Neuronal stem cell (in vitro differentiated cells): ENCODE data around the gene STRC.
"Not testable (repeated sequence)": the region's sequence is repeated elsewhere in the genome, so short reads cannot be mapped to it uniquely, and the experiment has no call there.

ENCODE experiments used
- DNase-seq: peaks from one replicate; pipeline ENCODE4 v3.0.0-alpha.2; 2013; ENCODE audit warnings: low spot score
- H2AFZ ChIP-seq: one replicate; pipeline ENCODE4 v1.6.1; 2013; ENCODE audit warnings: mild to moderate bottlenecking, low read length, inconsistent platforms
- H2AK5ac ChIP-seq: 2 replicates; pipeline ENCODE4 v1.6.1; 2013; ENCODE audit warnings: low read depth, mild to moderate bottlenecking, inconsistent platforms, low read length, moderate library complexity, mixed read lengths
- H2BK120ac ChIP-seq: 2 replicates; pipeline ENCODE4 v1.6.1; 2013; ENCODE audit warnings: low read depth, mild to moderate bottlenecking, inconsistent platforms, low read length, moderate library complexity, mixed read lengths
- H2BK12ac ChIP-seq: one replicate; pipeline ENCODE4 v1.6.1; 2013; ENCODE audit warnings: low read length, inconsistent platforms
- H2BK15ac ChIP-seq: 2 replicates; pipeline ENCODE4 v1.6.1; 2013; ENCODE audit warnings: mild to moderate bottlenecking, low read length, inconsistent platforms, mixed read lengths
- H2BK5ac ChIP-seq: one replicate; pipeline ENCODE4 v1.6.1; 2013; ENCODE audit warnings: inconsistent platforms, mild to moderate bottlenecking, low read length, moderate library complexity
- H3K14ac ChIP-seq: one replicate; pipeline ENCODE4 v1.6.1; 2013; ENCODE audit warnings: low read length, inconsistent platforms
- H3K18ac ChIP-seq: 2 replicates; pipeline ENCODE4 v1.6.1; 2013; ENCODE audit warnings: low read length, inconsistent platforms
- H3K23ac ChIP-seq: 2 replicates; pipeline ENCODE4 v1.6.1; 2013; ENCODE audit warnings: low read depth, mild to moderate bottlenecking, mixed read lengths, low read length, inconsistent platforms; ENCODE audit not compliant: poor library complexity
- H3K27ac ChIP-seq: replicated peaks from 3 replicates; pipeline ENCODE4 v1.5.1; 2013; ENCODE audit warnings: low read length, inconsistent platforms
- H3K27me3 ChIP-seq, 3 experiments: 2 replicates each; pipeline ENCODE4 v1.6.1; 2013; ENCODE audit warnings: low read length in 3 of 3, mild to moderate bottlenecking in 2 of 3, inconsistent platforms in 1 of 3, low read depth in 1 of 3, mixed read lengths in 1 of 3, moderate library complexity in 1 of 3; ENCODE audit not compliant: control insufficient read depth in 3 of 3, insufficient read depth in 3 of 3
- H3K36me3 ChIP-seq, 2 donors: replicated peaks in 1 of 2; 2 replicates each; pipeline ENCODE4 v1.6.1; 2013; ENCODE audit warnings: low read length in 2 of 2; ENCODE audit not compliant: control insufficient read depth in 2 of 2, insufficient read depth in 2 of 2
- H3K4ac ChIP-seq: 2 replicates; pipeline ENCODE4 v1.6.1; 2013; ENCODE audit warnings: inconsistent platforms, mild to moderate bottlenecking, low read length, moderate library complexity
- H3K4me1 ChIP-seq, 2 donors: 1 replicate in 1 of 2; 2 replicates in 1 of 2; pipeline ENCODE4 v1.6.1; 2013; ENCODE audit warnings: low read length in 2 of 2, low read depth in 1 of 2; ENCODE audit not compliant: control insufficient read depth in 2 of 2, insufficient read depth in 1 of 2
- H3K4me2 ChIP-seq: one replicate; pipeline ENCODE4 v1.6.1; 2013; ENCODE audit warnings: mild to moderate bottlenecking, low read length, inconsistent platforms; ENCODE audit not compliant: insufficient read depth, poor library complexity, severe bottlenecking
- H3K4me3 ChIP-seq, 2 donors: 2 replicates each; pipeline ENCODE4 v1.5.1; 2013; ENCODE audit warnings: low read length in 2 of 2, mild to moderate bottlenecking in 2 of 2, inconsistent platforms in 1 of 2, moderate library complexity in 1 of 2
- H3K79me1 ChIP-seq: one replicate; pipeline ENCODE4 v1.6.1; 2013; ENCODE audit warnings: low read depth, mild to moderate bottlenecking, inconsistent platforms, low read length, moderate library complexity
- H3K9ac ChIP-seq: one replicate; pipeline ENCODE4 v1.6.1; 2013; ENCODE audit warnings: mild to moderate bottlenecking, low read depth, low read length, inconsistent platforms; ENCODE audit not compliant: poor library complexity
- H3K9me3 ChIP-seq, 2 donors: replicated peaks in 1 of 2; 2 replicates each; pipeline versions ENCODE3 to v1.6.1; 2013; ENCODE audit warnings: low read length in 2 of 2, mild to moderate bottlenecking in 2 of 2, inconsistent platforms in 1 of 2, low read depth in 1 of 2, mixed read lengths in 1 of 2, moderate library complexity in 1 of 2; ENCODE audit not compliant: control insufficient read depth in 2 of 2, insufficient read depth in 1 of 2
- H4K8ac ChIP-seq: one replicate; pipeline ENCODE4 v1.6.1; 2013; ENCODE audit warnings: low read depth, mild to moderate bottlenecking, inconsistent platforms, low read length, moderate library complexity
- H4K91ac ChIP-seq: one replicate; pipeline ENCODE4 v1.6.1; 2013; ENCODE audit warnings: low read length, low read depth, mild to moderate bottlenecking, inconsistent platforms; ENCODE audit not compliant: poor library complexity
- WGBS, 2 donors: extraction: QIAGEN DNeasy Blood & Tissue Kit; methylation state at CpG; one replicate each; pipeline ENCODE4 v1.1.7; 2013; ENCODE audit warnings: missing lambda C conversion rate in 2 of 2, mixed read lengths in 1 of 2; ENCODE audit not compliant: insufficient read length in 2 of 2, insufficient replicate concordance in 1 of 2; ENCODE audit errors: extremely low coverage in 2 of 2; 5-methylcytosine and 5-hydroxymethylcytosine counted together

The STRC gene

GRCh38 chr15:43659727-43660126 lies 41.1 kb upstream of the STRC start:
- not testable (repeated sequence) for H2BK5ac ChIP-seq, H2AFZ ChIP-seq, H4K8ac ChIP-seq, H4K91ac ChIP-seq, H3K4me1 ChIP-seq, DNase-seq, H3K4me3 ChIP-seq, H3K14ac ChIP-seq, H2BK120ac ChIP-seq, H3K4ac ChIP-seq, H3K36me3 ChIP-seq, H3K9ac ChIP-seq, H2BK15ac ChIP-seq, H3K4me2 ChIP-seq, H3K27me3 ChIP-seq, H3K79me1 ChIP-seq, H3K23ac ChIP-seq, H2AK5ac ChIP-seq, H2BK12ac ChIP-seq, H3K27ac ChIP-seq, H3K18ac ChIP-seq, H3K9me3 ChIP-seq
- no CpG with 5 or more reads among the region's 10 CpGs for WGBS, 2 donors

GRCh38 chr15:43649430-43649926 lies 30.9 kb upstream of the STRC start:
- H3K36me3 ChIP-seq, H3K9ac ChIP-seq, DNase-seq, H3K9me3 ChIP-seq, H3K4me2 ChIP-seq, H3K18ac ChIP-seq, H3K14ac ChIP-seq, H3K4ac ChIP-seq, H2BK120ac ChIP-seq, H3K4me3 ChIP-seq, H2AFZ ChIP-seq, H3K27ac ChIP-seq, H3K79me1 ChIP-seq, H2BK5ac ChIP-seq, H4K8ac ChIP-seq, H3K23ac ChIP-seq, H4K91ac ChIP-seq, H2BK15ac ChIP-seq, H3K4me1 ChIP-seq, H3K27me3 ChIP-seq, H2AK5ac ChIP-seq, H2BK12ac ChIP-seq: not testable (repeated sequence)
- no CpG with 5 or more reads among the region's 16 CpGs for WGBS, 2 donors

- H3K18ac ChIP-seq, result no peak within 1 kb of the TSS
- H3K4me2 ChIP-seq, result no peak within 1 kb of the TSS
- H2BK15ac ChIP-seq, result no peak within 1 kb of the TSS
- no peak within 1 kb of the TSS for H4K8ac ChIP-seq
- no peak within 1 kb of the TSS for H3K4ac ChIP-seq
- H3K4me3 ChIP-seq, result no peak within 1 kb of the TSS
- H3K9ac ChIP-seq, result no peak within 1 kb of the TSS
- H3K14ac ChIP-seq, result no peak within 1 kb of the TSS
- DNase-seq, result no peak
- H2BK120ac ChIP-seq, result no peak within 1 kb of the TSS
- no peaks in the 10 kb centered on the region for H3K4me1 ChIP-seq
- no CpG with 5 or more reads among the region's 85 CpGs for WGBS, 2 donors
- H2BK12ac ChIP-seq, result no peak within 1 kb of the TSS
- H3K27me3 ChIP-seq, result no peaks in the 10 kb centered on the region
- H3K79me1 ChIP-seq, result no peaks in the 10 kb centered on the region
- no peak within 1 kb of the TSS for H4K91ac ChIP-seq
- H3K27ac ChIP-seq, result no peak within 1 kb of the TSS
- H2BK5ac ChIP-seq, result no peak within 1 kb of the TSS
- peaks cover 0 to 6% of the 10 kb centered on the region in 2 donors for H3K9me3 ChIP-seq
- no peak within 1 kb of the TSS for H2AFZ ChIP-seq
- H2AK5ac ChIP-seq, result no peak within 1 kb of the TSS
- no peaks in the 10 kb centered on the region for H3K36me3 ChIP-seq
- no peak within 1 kb of the TSS for H3K23ac ChIP-seq
Observed at GRCh38 chr15:43648649-43649429, 30.2 kb upstream of the STRC start, which contains the start of gene CATSPER2. Gene CATSPER2 (minus strand): TSS chr15:43648844. CDS start chr15:43648061, 783 bp downstream.

- H2BK12ac ChIP-seq, H3K36me3 ChIP-seq, H3K79me1 ChIP-seq, H4K8ac ChIP-seq, H4K91ac ChIP-seq, H3K23ac ChIP-seq, H3K4me2 ChIP-seq, H2BK120ac ChIP-seq, H3K27ac ChIP-seq, H3K4me3 ChIP-seq, H2BK15ac ChIP-seq, H2AK5ac ChIP-seq, H3K4me1 ChIP-seq, H3K9me3 ChIP-seq, H3K18ac ChIP-seq, H2BK5ac ChIP-seq, DNase-seq, H2AFZ ChIP-seq, H3K4ac ChIP-seq, H3K27me3 ChIP-seq, H3K14ac ChIP-seq, H3K9ac ChIP-seq: not testable (repeated sequence)
- no CpG with 5 or more reads among the region's 8 CpGs for WGBS, 2 donors
Observed at GRCh38 chr15:43638464-43639204, 20.0 kb upstream of the STRC start.
